Measurements from ENCODE around the gene IGF1R.

The IGF1R gene

DNA sequence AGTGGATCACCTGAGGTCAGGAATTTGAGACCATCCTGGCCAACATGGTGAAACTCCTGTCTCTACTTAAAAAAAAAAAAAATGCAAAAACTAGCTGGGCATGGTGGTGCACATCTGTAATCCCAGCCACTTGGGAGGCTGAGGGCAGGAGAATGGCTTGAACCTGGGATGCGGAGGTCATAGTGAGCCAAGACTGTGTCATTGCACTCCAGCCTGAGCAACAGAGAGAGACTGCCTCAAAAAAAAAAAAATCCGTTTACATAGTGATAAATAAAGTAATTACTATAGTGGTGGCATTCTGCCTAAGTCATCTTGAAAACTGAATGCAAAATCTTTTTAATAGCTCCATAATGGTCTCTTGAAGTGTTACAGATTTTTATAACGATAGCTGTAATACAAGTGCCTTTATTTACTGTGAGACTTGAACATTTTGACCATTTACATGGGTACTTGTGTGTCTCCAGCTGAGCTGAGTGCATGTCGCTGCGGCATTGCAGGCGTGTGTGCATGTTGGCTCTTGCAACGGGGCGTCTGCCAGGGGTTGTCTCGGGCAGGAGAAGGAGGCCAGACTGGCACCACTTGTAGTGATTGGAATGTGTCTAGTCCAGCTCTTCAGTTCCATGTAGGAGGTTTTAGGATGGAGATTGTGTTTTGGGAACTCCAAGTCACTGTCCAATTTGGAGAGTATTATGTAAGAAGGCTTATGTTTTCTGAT is 111.9 kb downstream of the IGF1R start:
- H3K9me3 ChIP-seq = no peaks in the 10 kb centered on the region
- H3K27ac ChIP-seq = no peak overlapping the region
- no peak overlapping the region for H3K4me3 ChIP-seq (ENCODE audit: low read depth in 1 of 2, low read length in 1 of 2)
- no peaks in the 10 kb centered on the region for H3K36me3 ChIP-seq
- peaks cover 7 to 19% of the 10 kb centered on the region in 2 experiments for H3K4me1 ChIP-seq (ENCODE audit: control insufficient read depth in 1 of 2, insufficient read depth in 1 of 2, low read depth in 1 of 2, low read length in 1 of 2)
- TF ChIP-seq, protein P1, sequence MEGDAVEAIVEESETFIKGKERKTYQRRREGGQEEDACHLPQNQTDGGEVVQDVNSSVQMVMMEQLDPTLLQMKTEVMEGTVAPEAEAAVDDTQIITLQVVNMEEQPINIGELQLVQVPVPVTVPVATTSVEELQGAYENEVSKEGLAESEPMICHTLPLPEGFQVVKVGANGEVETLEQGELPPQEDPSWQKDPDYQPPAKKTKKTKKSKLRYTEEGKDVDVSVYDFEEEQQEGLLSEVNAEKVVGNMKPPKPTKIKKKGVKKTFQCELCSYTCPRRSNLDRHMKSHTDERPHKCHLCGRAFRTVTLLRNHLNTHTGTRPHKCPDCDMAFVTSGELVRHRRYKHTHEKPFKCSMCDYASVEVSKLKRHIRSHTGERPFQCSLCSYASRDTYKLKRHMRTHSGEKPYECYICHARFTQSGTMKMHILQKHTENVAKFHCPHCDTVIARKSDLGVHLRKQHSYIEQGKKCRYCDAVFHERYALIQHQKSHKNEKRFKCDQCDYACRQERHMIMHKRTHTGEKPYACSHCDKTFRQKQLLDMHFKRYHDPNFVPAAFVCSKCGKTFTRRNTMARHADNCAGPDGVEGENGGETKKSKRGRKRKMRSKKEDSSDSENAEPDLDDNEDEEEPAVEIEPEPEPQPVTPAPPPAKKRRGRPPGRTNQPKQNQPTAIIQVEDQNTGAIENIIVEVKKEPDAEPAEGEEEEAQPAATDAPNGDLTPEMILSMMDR (IDR thresholded peaks at IDR 0.05) = no peak
- no peaks in the 10 kb centered on the region for H3K27me3 ChIP-seq

DNA sequence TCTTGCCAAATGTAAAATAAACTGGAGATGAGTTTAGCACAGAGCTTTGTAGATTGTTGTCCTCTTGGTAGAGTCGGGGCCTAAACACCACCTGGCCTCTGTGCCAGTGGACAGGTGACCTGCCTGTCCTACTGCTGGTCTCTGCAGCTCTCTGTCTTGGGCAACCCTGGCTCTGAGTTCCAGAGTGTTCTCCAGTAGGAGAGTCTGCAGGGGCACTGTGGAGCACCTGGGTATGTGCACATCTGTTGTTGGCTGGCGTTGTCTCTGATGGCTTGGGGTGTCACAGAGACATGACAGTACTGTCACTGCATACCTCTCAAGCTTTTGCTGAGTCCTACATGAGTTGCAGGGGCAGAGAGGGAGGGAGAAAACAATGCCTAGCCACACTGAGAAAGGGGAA is 112.6 kb downstream of the IGF1R start:
- Histone ChIP-seq H3K4me1 (ENCODE audit: control insufficient read depth in 1 of 2, insufficient read depth in 1 of 2, low read depth in 1 of 2, low read length in 1 of 2) (peaks cover 12 to 26% of the 10 kb centered on the region in 2 experiments), H3K27me3 (no peaks in the 10 kb centered on the region), H3K4me3 (ENCODE audit: low read depth in 1 of 2, low read length in 1 of 2) (no peak overlapping the region), H3K9me3 (no peaks in the 10 kb centered on the region), H3K36me3 (no peaks in the 10 kb centered on the region), H3K27ac (peak overlapping the region; percentile 7)
- TF ChIP-seq, protein P1 (IDR thresholded peaks at IDR 0.05) = no peak

DNA sequence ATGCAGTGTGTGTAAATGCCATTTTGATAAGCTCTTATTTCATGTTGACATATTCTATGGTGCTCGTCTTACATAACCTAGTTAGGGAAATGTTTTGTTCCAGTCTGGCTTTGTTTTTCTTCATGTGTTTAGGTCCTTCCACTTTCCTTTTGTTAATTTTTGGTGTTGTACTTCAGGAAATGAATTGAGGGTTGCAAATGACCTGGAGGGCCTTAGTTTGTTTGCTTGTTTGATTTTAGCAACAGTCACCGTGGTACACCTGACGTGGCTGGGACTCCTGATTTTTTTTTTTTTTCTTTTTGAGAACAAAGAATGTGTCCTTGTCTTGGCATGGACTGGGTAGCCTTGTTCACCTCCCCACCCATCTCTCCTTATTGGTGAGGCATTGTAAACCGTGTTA is 114.8 kb downstream of the IGF1R start:
- H3K27me3 ChIP-seq = no peaks in the 10 kb centered on the region
- peaks cover 12 to 27% of the 10 kb centered on the region in 2 experiments for H3K4me1 ChIP-seq (ENCODE audit: control insufficient read depth in 1 of 2, insufficient read depth in 1 of 2, low read depth in 1 of 2, low read length in 1 of 2)
- TF ChIP-seq, protein P1 (IDR thresholded peaks at IDR 0.05) = no peak
- no peaks in the 10 kb centered on the region for H3K9me3 ChIP-seq
- H3K27ac ChIP-seq = peak overlapping the region; percentile 56
- no peaks in the 10 kb centered on the region for H3K36me3 ChIP-seq
- H3K4me3 ChIP-seq (ENCODE audit: low read depth in 1 of 2, low read length in 1 of 2) = no peak overlapping the region

- Histone ChIP-seq H3K9me3 (no peaks in the 10 kb centered on the region), H3K27me3 (no peaks in the 10 kb centered on the region), H3K4me3 (ENCODE audit: low read depth in 1 of 2, low read length in 1 of 2) (no peak overlapping the region), H3K4me1 (ENCODE audit: control insufficient read depth in 1 of 2, insufficient read depth in 1 of 2, low read depth in 1 of 2, low read length in 1 of 2) (peaks cover 14 to 27% of the 10 kb centered on the region in 2 experiments), H3K36me3 (no peaks in the 10 kb centered on the region), H3K27ac (peak overlapping the region; percentile 56)
- TF ChIP-seq, protein P1 (IDR thresholded peaks at IDR 0.05) = no peak
These were observed 116.0 kb downstream of the IGF1R start for GRCh38 chr15:98764291-98764690.

- Histone ChIP-seq H3K4me1 (ENCODE audit: control insufficient read depth in 1 of 2, insufficient read depth in 1 of 2, low read depth in 1 of 2, low read length in 1 of 2) (peaks cover 16 to 27% of the 10 kb centered on the region in 2 experiments), H3K9me3 (no peaks in the 10 kb centered on the region), H3K4me3 (ENCODE audit: low read depth in 1 of 2, low read length in 1 of 2) (no peak overlapping the region), H3K27me3 (no peaks in the 10 kb centered on the region), H3K36me3 (no peaks in the 10 kb centered on the region), H3K27ac (no peak overlapping the region)
- TF ChIP-seq, protein P1 (IDR thresholded peaks at IDR 0.05) = no peak
These were observed 117.3 kb downstream of the IGF1R start for GRCh38 chr15:98765610-98766009.

Data from neutrophil (primary cell).